ENCODE results near the gene IGSF1. TPM values are rescaled to one million over a fixed set of nuclear protein-coding genes. Genes with fewer than 3 reads are reported as not detected.

IGSF1 gene
- total RNA-seq, 1 experiment from 2014 or later, result 0.79 TPM

- ChIA-PET RAD21 (ENCODE audit: low non-redundant PET in 1 of 2, low total read pairs in 2 of 2, uncharacterized antibody in 2 of 2, unreplicated experiment in 2 of 2) (no interaction called here), CTCF (no interaction called here), POLR2A (no interaction called here)
- TF ChIP-seq POLR2A (IDR thresholded peaks at IDR 0.05; ENCODE audit: borderline replicate concordance, extremely low read depth, insufficient read depth, insufficient read length) (no peak), POLR2AphosphoS5 (IDR thresholded peaks at IDR 0.05; ENCODE audit: low read depth, low read length) (no peak)
- DNase-seq (ENCODE audit: low read depth, low spot score) (no peak), ATAC-seq (no peak)
- no peak overlapping the region for H3K9ac ChIP-seq (ENCODE audit: low read length)
- H3K4me1 ChIP-seq (ENCODE audit: control insufficient read depth in 1 of 2, insufficient read depth in 2 of 2, low read length in 2 of 2), result no peaks in the 10 kb centered on the region
- H3K9me2 ChIP-seq (ENCODE audit: insufficient read depth), result no peaks in the 10 kb centered on the region
- no peak overlapping the region for H2AFZ ChIP-seq (ENCODE audit: low read depth, low read length, poor library complexity, severe bottlenecking)
- H4K20me1 ChIP-seq (ENCODE audit: insufficient read depth), result no peaks in the 10 kb centered on the region
- no peaks in the 10 kb centered on the region for H3K9me3 ChIP-seq (ENCODE audit: control insufficient read depth in 1 of 2, insufficient read depth in 1 of 2, low read depth in 1 of 2, low read length in 2 of 2)
- no peak overlapping the region for H3K27ac ChIP-seq (ENCODE audit: low read depth, low read length)
- H3K4me2 ChIP-seq (ENCODE audit: low read length), result no peak overlapping the region
- H3K36me3 ChIP-seq (ENCODE audit: control insufficient read depth in 1 of 2, insufficient read depth in 2 of 2, low read length in 2 of 2), result no peaks in the 10 kb centered on the region
- no peaks in the 10 kb centered on the region for H3K27me3 ChIP-seq (ENCODE audit: insufficient read depth, low read length)
- H3K4me3 ChIP-seq (replicated peaks in 1 of 2; ENCODE audit: low read depth in 1 of 2, low read length in 2 of 2), result no peak overlapping the region
- BruUV-seq (replicated peaks), result no TSS peak
- intact Hi-C loops (cut with micrococcal nuclease), result no loop called here
- H3K79me2 ChIP-seq (ENCODE audit: insufficient read depth, low read length), result no peaks in the 10 kb centered on the region
These were observed 19.0 kb downstream of the IGSF1 start for GRCh38 chrX:131270080-131270479.

GRCh38 chrX:131264665-131265064 is 24.4 kb downstream of the IGSF1 start:
- ATAC-seq, result no peak
- RAD21 ChIA-PET (ENCODE audit: low non-redundant PET in 1 of 2, low total read pairs in 2 of 2, uncharacterized antibody in 2 of 2, unreplicated experiment in 2 of 2), result no interaction called here
- intact Hi-C loops (cut with micrococcal nuclease), result no loop called here
- Histone ChIP-seq H2AFZ (ENCODE audit: low read depth, low read length, poor library complexity, severe bottlenecking) (no peak overlapping the region), H3K4me3 (replicated peaks in 1 of 2; ENCODE audit: low read depth in 1 of 2, low read length in 2 of 2) (no peak overlapping the region), H3K4me2 (ENCODE audit: low read length) (no peak overlapping the region), H3K9ac (ENCODE audit: low read length) (no peak overlapping the region), H3K9me2 (ENCODE audit: insufficient read depth) (no peaks in the 10 kb centered on the region), H3K4me1 (ENCODE audit: control insufficient read depth in 1 of 2, insufficient read depth in 2 of 2, low read length in 2 of 2) (no peaks in the 10 kb centered on the region), H3K9me3 (ENCODE audit: control insufficient read depth in 1 of 2, insufficient read depth in 1 of 2, low read depth in 1 of 2, low read length in 2 of 2) (no peaks in the 10 kb centered on the region), H3K27ac (ENCODE audit: low read depth, low read length) (no peak overlapping the region), H3K27me3 (ENCODE audit: insufficient read depth, low read length) (no peaks in the 10 kb centered on the region), H4K20me1 (ENCODE audit: insufficient read depth) (no peaks in the 10 kb centered on the region), H3K36me3 (ENCODE audit: control insufficient read depth in 1 of 2, insufficient read depth in 2 of 2, low read length in 2 of 2) (no peaks in the 10 kb centered on the region), H3K79me2 (ENCODE audit: insufficient read depth, low read length) (no peaks in the 10 kb centered on the region)
- CTCF ChIA-PET, result no interaction called here
- no TSS peak for BruUV-seq (replicated peaks)
- TF ChIP-seq SRF (IDR thresholded peaks at IDR 0.05; ENCODE audit: low read depth) (no peak), SIN3A (IDR thresholded peaks at IDR 0.05; ENCODE audit: low read depth) (no peak), TCF7L2 (IDR thresholded peaks at IDR 0.05; ENCODE audit: borderline replicate concordance, extremely low read depth, insufficient read depth, insufficient read length) (no peak), CEBPB (IDR thresholded peaks at IDR 0.05; ENCODE audit: low read depth) (no peak), JUND (IDR thresholded peaks at IDR 0.05) (no peak), POLR2AphosphoS5 (IDR thresholded peaks at IDR 0.05; ENCODE audit: low read depth, low read length) (no peak), YY1 (IDR thresholded peaks at IDR 0.05; ENCODE audit: extremely low read depth, insufficient replicate concordance, low read depth, low read length) (no peak), EZH2phosphoT487 (IDR thresholded peaks at IDR 0.05; ENCODE audit: borderline replicate concordance) (no peak), ZNF274 (IDR thresholded peaks at IDR 0.05; ENCODE audit: low read depth, low read length) (no peak), ELF1 (IDR thresholded peaks at IDR 0.05; ENCODE audit: borderline replicate concordance, low read depth) (no peak), REST (IDR thresholded peaks at IDR 0.05; ENCODE audit: low read depth) (no peak), EZH2 (IDR thresholded peaks at IDR 0.05) (no peak), ZBTB33 (IDR thresholded peaks at IDR 0.05; ENCODE audit: extremely low read depth, insufficient replicate concordance, low read length) (no peak), POLR2A (IDR thresholded peaks at IDR 0.05; ENCODE audit: borderline replicate concordance, extremely low read depth, insufficient read depth, insufficient read length) (no peak)
- POLR2A ChIA-PET, result no interaction called here
- DNase-seq (ENCODE audit: low read depth, low spot score), result no peak
